ENCODE data around the gene PEX6. TPM values are rescaled to one million over a fixed set of nuclear protein-coding genes. Genes with fewer than 3 reads are reported as not detected.
A peak's percentile ranks its signal among the peaks of the same experiment; 100 is the strongest.

Gene PEX6
- total and polyA plus RNA-seq, 2 of the 13 experiments (the other 11 are each of a cell fraction or from before 2014, with no cell fraction given): 5.1 to 6.7 TPM

GRCh38 chr6:42961020-42961470 lies 17.9 kb downstream of the PEX6 start (continued):
- no peak for TF ChIP-seq JUN (CRISPR knock-in tag; IDR thresholded peaks at IDR 0.05)
- 0 out of 2 replicates have a peak, but pooled peaks have one; percentile 2 for TF ChIP-seq ZMAT3 (CRISPR knock-in tag; conservative IDR thresholded peaks at IDR 0.05)
- no peak for TF ChIP-seq U2AF2 (IDR thresholded peaks at IDR 0.05; ENCODE audit: low read depth, low read length)
- no peak; the same call in 1 of the 2 replicates for TF ChIP-seq ZNF142 (CRISPR knock-in tag; IDR thresholded peaks at IDR 0.05)
- TF ChIP-seq CENPT (CRISPR knock-in tag; IDR thresholded peaks at IDR 0.05; ENCODE audit: low read depth): no peak
- TF ChIP-seq ZNF292 (CRISPR knock-in tag; IDR thresholded peaks at IDR 0.05; ENCODE audit: borderline replicate concordance, low read depth): no peak
- no peak for TF ChIP-seq HNRNPH1 (optimal IDR thresholded peaks at IDR 0.05; ENCODE audit: low read depth, low read length)
- no peak for TF ChIP-seq IRF9 (CRISPR knock-in tag; IDR thresholded peaks at IDR 0.05; ENCODE audit: borderline replicate concordance)
- no peak for TF ChIP-seq CERS6 (CRISPR knock-in tag; IDR thresholded peaks at IDR 0.05)
- TF ChIP-seq REST (IDR thresholded peaks at IDR 0.05; ENCODE audit: borderline replicate concordance in 1 of 2, low read depth in 1 of 2, low read length in 2 of 2): no peak
- no peak; the same call in 1 of the 2 replicates for TF ChIP-seq MTF2 (CRISPR knock-in tag; IDR thresholded peaks at IDR 0.05; ENCODE audit: borderline replicate concordance)
- no peak for TF ChIP-seq ZNF253 (CRISPR knock-in tag; IDR thresholded peaks at IDR 0.05; ENCODE audit: borderline replicate concordance)
- peak; percentile 25; the same call in 1 of the 2 replicates for TF ChIP-seq NR2F2 (IDR thresholded peaks at IDR 0.05; ENCODE audit: borderline replicate concordance, low read depth)
- no peak for TF ChIP-seq SATB2 (CRISPR knock-in tag; IDR thresholded peaks at IDR 0.05)

Measured in HepG2 (cell line).